ENCODE data around the gene SHC4. TPM values are rescaled to one million over a fixed set of nuclear protein-coding genes. Genes with fewer than 3 reads are reported as not detected.

Gene SHC4, protein sequence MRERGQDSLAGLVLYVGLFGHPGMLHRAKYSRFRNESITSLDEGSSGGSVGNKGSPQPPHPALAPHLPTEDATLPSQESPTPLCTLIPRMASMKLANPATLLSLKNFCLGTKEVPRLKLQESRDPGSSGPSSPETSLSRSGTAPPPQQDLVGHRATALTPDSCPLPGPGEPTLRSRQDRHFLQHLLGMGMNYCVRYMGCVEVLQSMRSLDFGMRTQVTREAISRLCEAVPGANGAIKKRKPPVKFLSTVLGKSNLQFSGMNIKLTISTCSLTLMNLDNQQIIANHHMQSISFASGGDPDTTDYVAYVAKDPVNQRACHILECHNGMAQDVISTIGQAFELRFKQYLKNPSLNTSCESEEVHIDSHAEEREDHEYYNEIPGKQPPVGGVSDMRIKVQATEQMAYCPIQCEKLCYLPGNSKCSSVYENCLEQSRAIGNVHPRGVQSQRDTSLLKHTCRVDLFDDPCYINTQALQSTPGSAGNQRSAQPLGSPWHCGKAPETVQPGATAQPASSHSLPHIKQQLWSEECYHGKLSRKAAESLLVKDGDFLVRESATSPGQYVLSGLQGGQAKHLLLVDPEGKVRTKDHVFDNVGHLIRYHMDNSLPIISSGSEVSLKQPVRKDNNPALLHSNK
- polyA plus RNA-seq (2013, experiment 1 of 2): 0.78 TPM
- 0.71 TPM for polyA plus RNA-seq (2013, experiment 2 of 2)

- peak within 1 kb of the TSS; percentile 51 for H3K14ac ChIP-seq (ENCODE audit: low read length)
- WGBS, 2 donors (ENCODE audit: extremely low coverage in 2 of 2, insufficient read length in 2 of 2, insufficient replicate concordance in 1 of 2): no CpG with 5 or more reads among the region's 16 CpGs
- peak within 1 kb of the TSS; percentile 98 for H3K4me2 ChIP-seq (ENCODE audit: insufficient read depth, low read length, poor library complexity, severe bottlenecking)
- H4K91ac ChIP-seq (ENCODE audit: low read depth, low read length, poor library complexity): no peak within 1 kb of the TSS
- H3K4me1 ChIP-seq (ENCODE audit: control insufficient read depth in 2 of 2, insufficient read depth in 1 of 2, low read depth in 1 of 2, low read length in 2 of 2): peaks cover 2 to 3% of the 10 kb centered on the region in 2 donors
- H3K27ac ChIP-seq (replicated peaks; ENCODE audit: low read length): no peak within 1 kb of the TSS
- no peaks in the 10 kb centered on the region for H3K79me1 ChIP-seq (ENCODE audit: low read depth, low read length)
- no peak within 1 kb of the TSS for H2BK15ac ChIP-seq (ENCODE audit: low read length)
- H3K27me3 ChIP-seq (ENCODE audit: control insufficient read depth in 3 of 3, insufficient read depth in 3 of 3, low read depth in 1 of 3, low read length in 3 of 3): peaks cover 6 to 59% (median 20%) of the 10 kb centered on the region in 3 experiments
- H2BK5ac ChIP-seq (ENCODE audit: low read length): no peak within 1 kb of the TSS
- no peak within 1 kb of the TSS for H4K8ac ChIP-seq (ENCODE audit: low read depth, low read length)
- peak within 1 kb of the TSS; percentile 56 to 81 for H3K4me3 ChIP-seq (ENCODE audit: low read length in 2 of 2)
- no peak within 1 kb of the TSS for H2BK120ac ChIP-seq (ENCODE audit: low read depth, low read length)
- peak within 1 kb of the TSS; percentile 7 for H2AK5ac ChIP-seq (ENCODE audit: low read depth, low read length)
- H3K36me3 ChIP-seq (replicated peaks in 1 of 2; ENCODE audit: control insufficient read depth in 2 of 2, insufficient read depth in 2 of 2, low read length in 2 of 2): no peaks in the 10 kb centered on the region
- no peaks in the 10 kb centered on the region for H3K9me3 ChIP-seq (replicated peaks in 1 of 2; ENCODE audit: control insufficient read depth in 2 of 2, insufficient read depth in 1 of 2, low read depth in 1 of 2, low read length in 2 of 2)
- DNase-seq (ENCODE audit: low spot score): peak; percentile 50
- H2AFZ ChIP-seq (ENCODE audit: low read length): peak within 1 kb of the TSS; percentile 93
- H3K4ac ChIP-seq (ENCODE audit: low read length): no peak within 1 kb of the TSS
- peak within 1 kb of the TSS; percentile 57 for H3K18ac ChIP-seq (ENCODE audit: low read length)
- H3K9ac ChIP-seq (ENCODE audit: low read depth, low read length, poor library complexity): peak within 1 kb of the TSS; percentile 38
- no peak within 1 kb of the TSS for H2BK12ac ChIP-seq (ENCODE audit: low read length)
- peak within 1 kb of the TSS; percentile 37 for H3K23ac ChIP-seq (ENCODE audit: low read depth, low read length, poor library complexity)
These were observed at the start of gene SHC4 for GRCh38 chr15:48963524-48964113. Gene SHC4, minus strand, starts transcription at chr15:48963919. Its CDS starts 904 bp downstream, at chr15:48963015.

DNA sequence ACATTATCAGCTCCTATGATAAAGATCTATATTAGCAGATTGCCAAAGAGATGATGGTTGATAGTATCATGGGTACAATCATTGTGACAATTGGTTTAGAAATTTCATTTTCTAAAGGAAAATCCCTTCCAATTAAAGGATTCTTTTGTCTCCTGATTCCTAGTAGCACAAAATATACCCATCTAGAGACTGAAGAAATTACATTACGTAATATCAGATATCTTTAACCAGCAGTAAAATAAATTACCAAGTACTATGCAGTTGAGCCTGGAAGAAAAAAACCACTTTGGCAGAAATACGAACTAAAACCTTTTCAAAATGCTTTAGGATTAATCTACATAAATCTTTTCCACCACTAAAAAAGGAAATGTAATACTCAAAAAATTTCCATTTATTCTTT, 35.6 kb upstream of the SHC4 start:
- Histone ChIP-seq H3K4ac (ENCODE audit: low read length) (no peak overlapping the region), H3K23ac (ENCODE audit: low read depth, low read length, poor library complexity) (no peak overlapping the region), H2BK12ac (ENCODE audit: low read length) (no peak overlapping the region), H2BK120ac (ENCODE audit: low read depth, low read length) (no peak overlapping the region), H3K4me1 (ENCODE audit: control insufficient read depth in 2 of 2, insufficient read depth in 1 of 2, low read depth in 1 of 2, low read length in 2 of 2) (no peaks in the 10 kb centered on the region), H2AK5ac (ENCODE audit: low read depth, low read length) (no peak overlapping the region), H3K27me3 (ENCODE audit: control insufficient read depth in 3 of 3, insufficient read depth in 3 of 3, low read depth in 1 of 3, low read length in 3 of 3) (no peaks in the 10 kb centered on the region), H4K91ac (ENCODE audit: low read depth, low read length, poor library complexity) (no peak overlapping the region), H3K36me3 (replicated peaks in 1 of 2; ENCODE audit: control insufficient read depth in 2 of 2, insufficient read depth in 2 of 2, low read length in 2 of 2) (peaks cover 12 to 69% of the 10 kb centered on the region in 2 donors), H3K9ac (ENCODE audit: low read depth, low read length, poor library complexity) (no peak overlapping the region), H3K4me3 (ENCODE audit: low read length in 2 of 2) (no peak overlapping the region), H3K14ac (ENCODE audit: low read length) (no peak overlapping the region), H2AFZ (ENCODE audit: low read length) (no peak overlapping the region), H3K4me2 (ENCODE audit: insufficient read depth, low read length, poor library complexity, severe bottlenecking) (no peak overlapping the region), H4K8ac (ENCODE audit: low read depth, low read length) (no peak overlapping the region), H2BK15ac (ENCODE audit: low read length) (no peak overlapping the region), H2BK5ac (ENCODE audit: low read length) (no peak overlapping the region), H3K9me3 (replicated peaks in 1 of 2; ENCODE audit: control insufficient read depth in 2 of 2, insufficient read depth in 1 of 2, low read depth in 1 of 2, low read length in 2 of 2) (peaks cover 0 to 3% of the 10 kb centered on the region in 2 donors), H3K27ac (replicated peaks; ENCODE audit: low read length) (no peak overlapping the region), H3K79me1 (ENCODE audit: low read depth, low read length) (no peaks in the 10 kb centered on the region), H3K18ac (ENCODE audit: low read length) (no peak overlapping the region)
- no peak for DNase-seq (ENCODE audit: low spot score)
- WGBS, 2 donors (ENCODE audit: extremely low coverage in 2 of 2, insufficient read length in 2 of 2, insufficient replicate concordance in 1 of 2): no CpG with 5 or more reads among the region's 2 CpGs

GRCh38 chr15:48996276-48996675, 32.6 kb upstream of the SHC4 start:
- peaks cover 19 to 98% of the 10 kb centered on the region in 2 donors for H3K36me3 ChIP-seq (replicated peaks in 1 of 2; ENCODE audit: control insufficient read depth in 2 of 2, insufficient read depth in 2 of 2, low read length in 2 of 2)
- no peak for DNase-seq (ENCODE audit: low spot score)
- no CpG with 5 or more reads among the region's 2 CpGs for WGBS, 2 donors (ENCODE audit: extremely low coverage in 2 of 2, insufficient read length in 2 of 2, insufficient replicate concordance in 1 of 2)

GRCh38 chr15:48993380-48993779, 29.7 kb upstream of the SHC4 start:
- no peak overlapping the region for H3K4ac ChIP-seq (ENCODE audit: low read length)

More at GRCh38 chr15:48996276-48996675, 32.6 kb upstream of the SHC4 start:
- Histone ChIP-seq H4K91ac (ENCODE audit: low read depth, low read length, poor library complexity) (no peak overlapping the region), H3K18ac (ENCODE audit: low read length) (no peak overlapping the region), H3K4me2 (ENCODE audit: insufficient read depth, low read length, poor library complexity, severe bottlenecking) (no peak overlapping the region), H3K27me3 (ENCODE audit: control insufficient read depth in 3 of 3, insufficient read depth in 3 of 3, low read depth in 1 of 3, low read length in 3 of 3) (no peaks in the 10 kb centered on the region), H3K79me1 (ENCODE audit: low read depth, low read length) (no peaks in the 10 kb centered on the region), H3K23ac (ENCODE audit: low read depth, low read length, poor library complexity) (no peak overlapping the region), H3K27ac (replicated peaks; ENCODE audit: low read length) (no peak overlapping the region), H3K9ac (ENCODE audit: low read depth, low read length, poor library complexity) (no peak overlapping the region), H3K9me3 (replicated peaks in 1 of 2; ENCODE audit: control insufficient read depth in 2 of 2, insufficient read depth in 1 of 2, low read depth in 1 of 2, low read length in 2 of 2) (no peaks in the 10 kb centered on the region), H2AK5ac (ENCODE audit: low read depth, low read length) (no peak overlapping the region), H3K4me1 (ENCODE audit: control insufficient read depth in 2 of 2, insufficient read depth in 1 of 2, low read depth in 1 of 2, low read length in 2 of 2) (no peaks in the 10 kb centered on the region), H2BK120ac (ENCODE audit: low read depth, low read length) (no peak overlapping the region), H3K14ac (ENCODE audit: low read length) (no peak overlapping the region), H4K8ac (ENCODE audit: low read depth, low read length) (no peak overlapping the region), H2BK12ac (ENCODE audit: low read length) (no peak overlapping the region), H3K4me3 (ENCODE audit: low read length in 2 of 2) (no peak overlapping the region), H2BK15ac (ENCODE audit: low read length) (no peak overlapping the region), H2AFZ (ENCODE audit: low read length) (no peak overlapping the region), H3K4ac (ENCODE audit: low read length) (no peak overlapping the region), H2BK5ac (ENCODE audit: low read length) (no peak overlapping the region)

More at GRCh38 chr15:48993380-48993779, 29.7 kb upstream of the SHC4 start:
- Histone ChIP-seq H2AK5ac (ENCODE audit: low read depth, low read length) (no peak overlapping the region), H2BK5ac (ENCODE audit: low read length) (no peak overlapping the region), H3K23ac (ENCODE audit: low read depth, low read length, poor library complexity) (no peak overlapping the region), H3K4me1 (ENCODE audit: control insufficient read depth in 2 of 2, insufficient read depth in 1 of 2, low read depth in 1 of 2, low read length in 2 of 2) (no peaks in the 10 kb centered on the region), H2BK12ac (ENCODE audit: low read length) (no peak overlapping the region), H3K14ac (ENCODE audit: low read length) (no peak overlapping the region), H2BK15ac (ENCODE audit: low read length) (no peak overlapping the region), H3K18ac (ENCODE audit: low read length) (no peak overlapping the region), H3K9me3 (replicated peaks in 1 of 2; ENCODE audit: control insufficient read depth in 2 of 2, insufficient read depth in 1 of 2, low read depth in 1 of 2, low read length in 2 of 2) (no peaks in the 10 kb centered on the region), H3K27me3 (ENCODE audit: control insufficient read depth in 3 of 3, insufficient read depth in 3 of 3, low read depth in 1 of 3, low read length in 3 of 3) (no peaks in the 10 kb centered on the region), H4K91ac (ENCODE audit: low read depth, low read length, poor library complexity) (no peak overlapping the region), H2AFZ (ENCODE audit: low read length) (no peak overlapping the region), H4K8ac (ENCODE audit: low read depth, low read length) (no peak overlapping the region), H3K27ac (replicated peaks; ENCODE audit: low read length) (no peak overlapping the region), H3K79me1 (ENCODE audit: low read depth, low read length) (no peaks in the 10 kb centered on the region), H3K4me3 (ENCODE audit: low read length in 2 of 2) (no peak overlapping the region), H3K36me3 (replicated peaks in 1 of 2; ENCODE audit: control insufficient read depth in 2 of 2, insufficient read depth in 2 of 2, low read length in 2 of 2) (peaks cover 13 to 96% of the 10 kb centered on the region in 2 donors), H3K9ac (ENCODE audit: low read depth, low read length, poor library complexity) (no peak overlapping the region), H2BK120ac (ENCODE audit: low read depth, low read length) (no peak overlapping the region), H3K4me2 (ENCODE audit: insufficient read depth, low read length, poor library complexity, severe bottlenecking) (no peak overlapping the region)
- no peak for DNase-seq (ENCODE audit: low spot score)
